CD4-positive, alpha-beta T cell treated with Interleukin-21 for 1 hour (primary cell): ENCODE results near the gene SMIM20.

Experiments
- DNase-seq: peaks from one replicate; pipeline ENCODE4 v3.0.0-alpha.2; 2020

SMIM20 gene

DNA sequence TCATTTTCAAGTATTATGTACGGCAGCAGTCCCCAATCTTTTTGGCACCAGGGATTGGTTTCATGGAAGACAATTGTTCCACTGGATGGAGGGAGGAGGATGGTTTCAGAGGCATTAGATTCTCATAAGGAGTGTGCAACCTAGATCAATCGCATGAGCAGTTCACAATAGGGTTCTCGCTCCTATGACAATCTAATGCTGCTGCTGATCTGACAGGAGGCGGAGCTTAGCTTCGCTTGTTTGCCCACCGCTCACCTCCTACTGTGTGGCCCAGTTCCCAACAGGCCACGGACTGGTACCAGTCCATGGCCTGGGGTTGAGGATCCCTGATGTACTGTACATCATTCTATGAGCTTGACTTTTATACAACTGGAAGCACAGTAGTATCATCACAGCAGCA lies 48.4 kb downstream of the SMIM20 start:
- no peak for DNase-seq

DNA sequence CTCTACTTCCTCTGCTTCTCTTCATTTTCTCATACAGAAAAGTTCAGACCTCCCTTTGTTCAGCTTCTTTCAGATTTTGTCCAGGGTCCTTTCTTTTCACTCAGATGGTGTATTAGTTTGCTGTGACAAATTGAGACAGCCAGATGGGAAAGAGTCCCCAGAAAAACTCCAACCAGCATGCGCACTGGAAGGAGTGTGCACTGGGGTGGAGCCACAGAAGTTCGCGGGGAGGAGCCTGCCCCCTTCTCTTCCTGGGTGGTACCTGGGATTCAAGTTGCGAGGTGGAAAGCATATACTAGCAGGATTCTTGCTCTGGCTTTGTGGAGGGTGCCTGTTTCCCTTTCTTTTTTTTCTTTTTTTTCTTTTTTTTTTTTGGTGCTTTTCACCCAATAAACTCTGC lies 51.6 kb downstream of the SMIM20 start:
- DNase-seq: no peak

DNA sequence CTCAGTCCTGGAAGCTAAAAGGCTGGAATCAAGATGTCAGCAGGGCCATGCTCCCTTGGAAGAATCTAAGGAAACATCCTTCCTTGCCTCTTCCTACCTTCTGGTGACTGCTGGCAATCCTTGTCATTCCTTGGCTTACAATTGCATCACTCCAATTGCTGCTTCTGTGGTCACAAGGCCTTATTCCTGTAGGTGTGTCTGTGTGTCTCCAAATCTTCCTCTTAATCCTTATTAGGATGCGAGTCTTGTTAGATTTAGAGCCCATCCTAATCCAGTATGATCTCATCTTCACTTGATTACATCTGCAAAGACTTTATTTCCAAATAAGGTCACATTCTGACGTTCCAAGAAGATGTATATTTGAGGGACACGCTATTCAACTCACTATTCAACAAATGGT lies 52.2 kb downstream of the SMIM20 start:
- no peak for DNase-seq

DNA sequence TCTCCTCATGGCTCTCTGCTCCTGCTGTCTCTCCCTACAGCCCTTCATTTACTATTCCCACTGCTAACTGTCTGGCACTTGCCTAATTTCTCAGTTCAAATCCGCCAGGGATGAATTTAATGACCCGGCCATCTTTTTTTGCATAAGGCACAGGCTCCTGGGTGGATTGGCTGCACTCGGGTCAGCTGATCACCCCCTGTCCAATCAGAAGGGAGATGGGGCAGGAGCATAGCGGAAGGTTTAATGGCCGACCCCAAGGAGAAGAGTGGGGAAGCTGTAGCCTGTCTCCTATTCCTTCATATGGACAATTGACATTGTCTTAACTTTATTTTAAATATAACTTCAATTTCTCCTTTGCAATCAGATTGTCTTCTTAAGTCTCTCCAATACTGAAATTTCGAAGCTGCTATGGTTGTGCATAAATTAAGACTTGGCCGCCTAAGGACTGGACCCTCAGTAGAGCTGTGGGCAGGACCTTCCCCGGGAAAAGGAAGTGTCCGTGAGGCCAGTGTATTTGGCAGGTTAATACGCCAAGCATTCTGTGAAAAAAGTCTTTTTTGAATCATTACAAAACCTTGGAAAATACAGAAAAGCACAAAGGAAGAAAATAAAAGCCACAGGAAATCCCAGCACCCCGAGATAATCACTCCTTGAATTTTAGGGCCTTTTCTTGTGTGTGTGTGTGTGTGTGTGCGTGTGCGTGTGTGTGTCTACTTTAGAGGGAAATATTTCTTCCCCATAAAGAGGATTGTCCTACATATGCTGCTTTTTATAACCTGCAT lies 55.5 kb downstream of the SMIM20 start:
- no peak for DNase-seq

DNA sequence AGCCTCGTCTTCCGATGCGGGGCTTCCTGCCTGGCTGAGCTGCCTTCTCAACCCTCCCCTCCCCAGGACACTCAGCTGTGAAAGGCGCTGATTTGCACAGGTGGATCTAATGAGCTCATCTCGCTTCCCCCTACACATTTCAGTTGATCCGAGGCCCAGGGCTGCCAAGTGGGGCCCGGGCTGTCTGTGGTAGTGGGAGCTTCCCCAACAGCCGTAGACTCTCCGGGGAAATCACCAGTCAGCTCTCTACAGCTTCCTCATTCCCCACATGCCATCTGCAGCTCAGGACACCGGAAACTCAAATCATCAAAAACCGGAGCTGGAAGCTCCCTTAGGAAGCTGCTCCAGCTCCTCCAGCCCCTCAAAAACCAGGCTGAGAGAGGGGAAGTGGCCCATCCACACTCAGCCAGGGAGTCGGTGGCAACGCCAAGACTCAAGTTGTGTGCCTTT lies 56.2 kb downstream of the SMIM20 start:
- peak; percentile 9 for DNase-seq

DNA sequence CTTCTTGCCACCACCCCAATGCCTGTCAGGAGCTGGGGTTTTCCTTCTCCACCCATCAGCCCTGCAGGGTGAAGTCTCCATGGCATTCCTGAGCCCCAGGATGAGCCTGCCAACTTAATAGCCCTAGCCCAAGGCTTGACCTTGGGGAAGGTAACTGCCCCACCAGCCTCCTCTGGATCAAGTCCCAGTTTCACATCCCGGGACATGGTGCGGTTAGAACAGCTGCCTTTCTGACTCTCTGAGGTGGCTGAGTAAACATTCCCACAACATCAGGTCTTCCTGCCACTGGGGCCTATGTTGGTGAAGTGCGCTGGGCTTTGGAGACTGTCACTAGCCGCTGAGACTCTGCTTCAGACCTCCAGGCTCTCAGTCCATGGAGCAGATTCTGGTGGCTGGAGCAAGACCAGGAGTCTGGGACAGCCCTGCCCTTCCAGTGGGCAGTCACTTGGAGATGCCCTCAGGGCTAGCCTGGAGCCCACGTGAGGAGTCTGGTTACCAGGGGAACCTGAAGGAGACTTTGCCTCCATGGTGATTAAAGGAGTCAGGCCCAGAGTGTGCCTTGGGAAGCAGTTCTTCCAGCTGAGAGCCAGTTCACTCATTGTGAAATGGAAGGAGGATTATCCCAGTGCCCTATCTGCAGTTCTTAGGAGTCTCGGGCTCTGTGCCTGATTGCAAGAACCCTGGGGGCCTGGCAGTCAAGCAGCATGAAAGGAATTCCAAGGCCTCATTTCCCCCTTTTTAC lies 56.8 kb downstream of the SMIM20 start:
- no peak for DNase-seq

DNA sequence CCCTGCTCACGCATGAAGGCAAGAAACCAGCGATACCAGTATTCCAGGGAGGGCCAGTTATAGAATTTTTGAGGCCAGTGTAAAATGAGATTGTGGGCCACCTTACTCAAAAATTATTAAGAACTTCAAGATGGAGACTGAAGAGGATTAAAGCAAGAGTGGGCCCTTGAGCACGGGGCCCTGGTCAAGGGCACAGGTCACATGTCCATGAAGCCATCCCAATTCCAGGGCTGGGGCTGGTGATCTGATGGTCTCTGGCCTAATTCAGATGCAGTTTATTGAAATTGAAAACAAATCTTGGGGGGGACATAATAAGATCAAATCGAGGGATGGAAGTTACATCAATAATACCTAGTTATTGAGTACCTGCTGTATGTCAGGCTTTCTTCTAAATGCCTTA lies 58.3 kb downstream of the SMIM20 start:
- DNase-seq: no peak

DNA sequence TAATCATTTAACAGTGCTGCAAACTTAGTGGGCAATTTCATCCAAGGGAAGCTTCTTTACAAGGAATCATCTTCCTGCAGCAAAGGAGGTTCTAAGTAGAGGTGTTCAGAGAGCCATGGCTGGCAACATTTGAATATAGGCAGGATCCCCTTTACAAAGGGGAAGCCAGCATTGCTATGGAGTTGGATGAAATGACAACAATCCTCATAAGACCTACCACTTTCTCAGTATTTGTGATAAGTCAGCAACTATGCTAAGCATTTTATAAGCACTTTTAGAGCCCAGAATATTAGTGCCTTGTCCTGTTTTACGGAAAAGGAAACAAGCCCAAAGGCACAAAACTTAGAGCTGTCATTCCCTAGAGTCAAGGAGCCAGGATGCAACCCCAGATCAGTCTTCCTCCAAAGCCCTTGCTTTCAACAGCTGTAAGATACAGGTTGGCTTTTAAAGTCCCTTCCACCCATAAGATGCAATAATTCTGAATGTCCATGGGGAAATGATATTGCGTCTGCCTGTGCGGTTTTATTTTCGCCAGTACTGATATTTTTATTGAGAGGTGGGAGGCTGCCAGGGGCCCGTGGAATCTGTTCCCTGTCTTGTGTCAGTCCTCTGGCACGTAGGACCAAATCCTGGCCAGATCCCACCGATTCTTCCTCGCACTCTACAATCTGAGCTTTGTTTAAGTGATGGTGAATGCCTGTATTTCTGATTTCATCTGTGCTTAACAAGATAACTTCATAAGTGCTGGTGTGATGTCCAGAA lies 59.1 kb downstream of the SMIM20 start:
- DNase-seq: no peak

DNA sequence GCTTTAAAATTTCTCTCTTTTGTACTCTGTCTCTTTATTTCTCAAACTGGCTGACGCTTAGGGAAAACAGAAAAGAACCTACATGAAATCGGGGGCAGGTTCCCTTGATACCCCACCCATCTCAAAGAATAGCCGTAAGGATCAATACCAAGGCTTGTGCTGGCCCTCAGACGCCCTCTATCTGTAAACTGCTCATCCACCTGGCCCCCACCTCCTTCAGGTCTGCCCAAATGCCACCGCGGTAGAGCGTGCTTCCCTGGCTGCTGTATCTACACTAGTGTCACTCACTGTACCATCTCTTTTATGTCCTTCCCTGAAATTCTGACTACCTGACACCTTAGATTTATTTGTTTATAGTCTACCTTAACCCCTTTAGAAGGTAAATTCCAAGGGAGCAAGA lies 62.8 kb downstream of the SMIM20 start:
- DNase-seq: no peak

DNA sequence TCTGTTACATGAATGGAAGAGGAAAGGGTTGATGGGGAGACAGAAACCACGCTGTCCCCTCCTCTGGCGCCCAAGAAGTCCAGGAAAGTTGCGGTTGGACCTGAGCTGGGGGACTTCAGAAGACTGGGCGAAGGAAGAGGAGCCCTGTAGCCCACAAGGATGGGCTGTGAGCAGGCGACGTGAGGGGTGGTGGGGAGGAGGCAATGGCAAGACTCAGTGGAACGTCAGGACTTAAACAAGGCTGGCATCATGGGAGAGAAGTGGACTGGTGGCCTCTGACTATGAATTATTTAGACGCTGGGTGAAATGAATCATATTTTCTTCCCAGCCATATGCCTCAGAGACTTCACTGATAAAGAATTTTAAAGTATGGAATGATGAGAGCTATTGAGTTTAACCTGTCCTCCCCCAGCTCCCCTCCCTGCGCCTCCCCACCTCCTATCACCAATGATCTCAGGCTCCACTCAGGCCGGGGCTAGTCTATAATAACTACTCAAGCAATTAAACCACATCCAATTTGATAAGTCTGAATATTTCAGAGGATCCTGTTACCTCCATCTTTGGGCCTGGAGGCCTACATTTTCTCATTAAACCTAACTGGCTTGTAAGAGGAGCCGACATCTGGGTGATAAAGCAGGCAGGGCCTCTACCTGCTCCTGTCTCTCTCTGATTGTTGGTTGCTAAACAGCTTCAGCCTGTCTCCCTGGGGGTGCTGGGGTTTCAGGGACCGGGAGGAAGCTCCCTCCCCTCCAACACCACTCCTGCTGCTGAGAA lies 63.6 kb downstream of the SMIM20 start:
- no peak for DNase-seq

DNA sequence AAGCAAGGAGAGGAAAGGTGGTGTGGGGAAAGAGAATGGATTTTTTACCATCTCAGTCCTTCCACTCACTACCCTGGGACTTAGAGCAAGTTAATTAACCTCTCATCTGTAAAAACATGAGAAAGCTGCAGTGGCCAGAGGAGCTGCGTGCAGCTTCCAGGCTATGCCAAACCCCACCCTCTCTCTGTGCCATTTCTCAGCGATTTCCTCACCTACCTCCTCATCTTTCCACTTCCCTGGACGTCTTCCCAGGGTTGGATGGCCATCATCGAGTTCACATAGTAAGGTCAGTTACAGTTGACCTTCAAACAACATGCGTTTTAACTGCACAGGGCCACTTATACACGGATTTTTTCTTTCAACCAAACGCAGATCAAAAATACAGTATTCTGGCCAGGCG lies 64.3 kb downstream of the SMIM20 start:
- DNase-seq: no peak
